OCI-LY7 (cell line): ENCODE results near the gene CCT8. TPM values are rescaled to one million over a fixed set of nuclear protein-coding genes. Genes with fewer than 3 reads are reported as not detected.

Source experiments
- BruUV-seq: library from RNA; stranded (reverse); fragments of 400-500 nt; replicated peaks from 2 replicates; lab custom pipeline; 2021; lab: Mats Ljungman, UMichigan
- CTCF ChIA-PET: fragments of 300-600 bp; sonication (Branson Sonifier 250); formaldehyde crosslinking; loops from one replicate; lab custom pipeline; 2022; ENCODE audit warnings: antibody characterized with exemption; ENCODE audit not compliant: unreplicated experiment; lab: Charles Lee
- POLR2A ChIA-PET: fragments of 300-600 bp; sonication (Branson Sonifier 250); formaldehyde crosslinking; loops from one replicate; lab custom pipeline; 2022; ENCODE audit warnings: antibody characterized with exemption; lab: Charles Lee
- DNase-seq: peaks from one replicate; pipeline ENCODE4 v3.0.0-alpha.2; 2015; ENCODE audit warnings: low spot score
- H2AFZ ChIP-seq: fragments of 200-600 bp; sonication (generic), shearing (Covaris generic); 2 replicates; pipeline ENCODE4 v1.6.1; 2014; ENCODE audit warnings: mild to moderate bottlenecking, antibody characterized with exemption, low read length, moderate library complexity
- H3K27ac ChIP-seq: fragments of 200-600 bp; sonication (generic); 2 replicates; pipeline ENCODE4 v1.5.1; 2014; ENCODE audit warnings: mixed run types, low read depth, mild to moderate bottlenecking, moderate library complexity, low read length, inconsistent platforms; ENCODE audit not compliant: poor library complexity, severe bottlenecking
- H3K36me3 ChIP-seq: fragments of 200-600 bp; sonication (generic); 2 replicates; pipeline ENCODE4 v1.6.1; 2014; ENCODE audit warnings: mild to moderate bottlenecking, antibody characterized with exemption, low read length, moderate library complexity, mixed read lengths; ENCODE audit not compliant: insufficient read depth
- H3K4me1 ChIP-seq: fragments of 200-600 bp; sonication (generic); 2 replicates; pipeline ENCODE4 v1.5.1; 2014; ENCODE audit warnings: mild to moderate bottlenecking, low read length; ENCODE audit not compliant: insufficient read depth, poor library complexity, severe bottlenecking
- H3K4me2 ChIP-seq: fragments of 200-600 bp; sonication (generic); 2 replicates; pipeline ENCODE4 v1.6.1; 2014; ENCODE audit warnings: mild to moderate bottlenecking, low read length
- H3K4me3 ChIP-seq: fragments of 200-600 bp; sonication (generic); 2 replicates; pipeline ENCODE4 v1.5.1; 2014; ENCODE audit warnings: mild to moderate bottlenecking, low read depth, low read length; ENCODE audit not compliant: poor library complexity, severe bottlenecking
- H3K79me2 ChIP-seq: fragments of 200-600 bp; sonication (generic); 2 replicates; pipeline ENCODE4 v1.6.1; 2016; ENCODE audit warnings: low read depth, mild to moderate bottlenecking, low read length, moderate library complexity, mixed read lengths; ENCODE audit not compliant: insufficient read depth
- H3K9me2 ChIP-seq: fragments of 200-600 bp; sonication (generic); 2 replicates; pipeline ENCODE4 v1.6.1; 2016; ENCODE audit warnings: mild to moderate bottlenecking, low read length, mixed read lengths; ENCODE audit not compliant: insufficient read depth
- H3K9me3 ChIP-seq: fragments of 200-600 bp; sonication (generic); 2 replicates; pipeline ENCODE4 v1.6.1; 2014; ENCODE audit warnings: mild to moderate bottlenecking, mixed run types, low read length, mixed read lengths
- H4K20me1 ChIP-seq: fragments of 200-600 bp; sonication (generic); 2 replicates; pipeline ENCODE4 v1.6.1; 2014; ENCODE audit warnings: mild to moderate bottlenecking, antibody characterized with exemption, low read length, moderate library complexity, mixed read lengths; ENCODE audit not compliant: insufficient read depth
- EZH2phosphoT487 ChIP-seq: fragments of 200-600 bp; sonication (generic); IDR thresholded peaks from 2 replicates; pipeline ENCODE4 v1.6.1; 2018; ENCODE audit warnings: low read depth, borderline replicate concordance, mild to moderate bottlenecking, mixed run types, antibody characterized with exemption, low read length, moderate library complexity, mixed read lengths
- intact Hi-C: fragments of 100-400 bp; cut with micrococcal nuclease; formaldehyde crosslinking; loops from one replicate; pipeline ENCODE4 v1.10.0; 2022; ENCODE audit not compliant: unreplicated experiment
- total RNA-seq, 2 experiments: library from RNA; depleted of rRNA in 1 of 2; stranded (reverse); fragments of >200 nt in 1 of 2; shearing (Covaris generic) in 1 of 2; gene quantifications; 2 replicates each; pipeline ENCODE4 v1.2.3, GENCODE V29; 2014 to 2022
- TF ChIP-seq, protein P1 (sequence below): fragments of 200-600 bp; sonication (generic); conservative IDR thresholded peaks from 2 replicates; pipeline ENCODE4 v1.5.1; 2014; ENCODE audit warnings: mild to moderate bottlenecking, antibody characterized with exemption, low read length, moderate library complexity, mixed read lengths

Gene CCT8
- total RNA-seq, 2 experiments from 2014 or later = 229 to 375 TPM

- CTCF ChIA-PET = no interaction called here
- Histone ChIP-seq H4K20me1 (no peaks in the 10 kb centered on the region), H3K4me2 (no peak overlapping the region), H3K36me3 (peaks cover 96% of the 10 kb centered on the region), H3K9me2 (no peaks in the 10 kb centered on the region), H3K9me3 (no peaks in the 10 kb centered on the region), H3K27ac (no peak overlapping the region), H2AFZ (no peak overlapping the region), H3K4me3 (no peak overlapping the region), H3K4me1 (no peaks in the 10 kb centered on the region), H3K79me2 (0 out of 2 replicates have a peak, but pooled peaks cover 3% of the 10 kb centered on the region)
- POLR2A ChIA-PET = interaction anchor here (0.7 kb wide), 1 partner anchor 13 kb away, joined by 3 read pairs; no protein-coding TSS in a partner anchor
- intact Hi-C loops = no loop called here
- no peak for DNase-seq
- TF ChIP-seq, protein P1, sequence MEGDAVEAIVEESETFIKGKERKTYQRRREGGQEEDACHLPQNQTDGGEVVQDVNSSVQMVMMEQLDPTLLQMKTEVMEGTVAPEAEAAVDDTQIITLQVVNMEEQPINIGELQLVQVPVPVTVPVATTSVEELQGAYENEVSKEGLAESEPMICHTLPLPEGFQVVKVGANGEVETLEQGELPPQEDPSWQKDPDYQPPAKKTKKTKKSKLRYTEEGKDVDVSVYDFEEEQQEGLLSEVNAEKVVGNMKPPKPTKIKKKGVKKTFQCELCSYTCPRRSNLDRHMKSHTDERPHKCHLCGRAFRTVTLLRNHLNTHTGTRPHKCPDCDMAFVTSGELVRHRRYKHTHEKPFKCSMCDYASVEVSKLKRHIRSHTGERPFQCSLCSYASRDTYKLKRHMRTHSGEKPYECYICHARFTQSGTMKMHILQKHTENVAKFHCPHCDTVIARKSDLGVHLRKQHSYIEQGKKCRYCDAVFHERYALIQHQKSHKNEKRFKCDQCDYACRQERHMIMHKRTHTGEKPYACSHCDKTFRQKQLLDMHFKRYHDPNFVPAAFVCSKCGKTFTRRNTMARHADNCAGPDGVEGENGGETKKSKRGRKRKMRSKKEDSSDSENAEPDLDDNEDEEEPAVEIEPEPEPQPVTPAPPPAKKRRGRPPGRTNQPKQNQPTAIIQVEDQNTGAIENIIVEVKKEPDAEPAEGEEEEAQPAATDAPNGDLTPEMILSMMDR = no peak
- TF ChIP-seq EZH2phosphoT487 = no peak
- BruUV-seq = no TSS peak
These were observed 38.8 kb downstream of the CCT8 start for GRCh38 chr21:29034678-29035077.

DNA sequence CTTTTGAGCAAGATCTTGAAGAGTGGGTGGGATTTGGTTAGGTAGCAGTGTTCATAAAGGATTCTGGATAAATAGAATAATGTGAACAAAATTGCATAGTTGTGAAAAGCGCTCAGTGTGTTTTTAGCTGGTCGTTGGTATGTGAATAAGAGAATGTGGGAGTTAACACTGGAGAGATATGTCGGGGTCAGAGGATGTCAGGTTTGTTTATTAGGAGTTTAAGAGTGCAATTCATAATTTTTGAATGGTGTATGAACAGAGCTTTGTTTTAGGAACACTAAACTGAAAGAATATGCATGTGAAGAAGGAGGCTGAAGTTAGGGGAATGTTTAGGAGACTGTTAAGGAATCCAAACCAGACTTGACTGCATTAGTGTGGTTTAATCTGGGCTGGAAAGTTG is 39.6 kb downstream of the CCT8 start:
- BruUV-seq = no TSS peak
- ChIA-PET POLR2A (interaction anchor here (0.9 kb wide), 1 partner anchor 15 kb away, joined by 3 read pairs; the partner anchor contains the start of gene RWDD2B), CTCF (no interaction called here)
- H4K20me1 ChIP-seq = no peaks in the 10 kb centered on the region
- H3K27ac ChIP-seq = no peak overlapping the region
- 0 out of 2 replicates have a peak, but pooled peaks cover 3% of the 10 kb centered on the region for H3K79me2 ChIP-seq
- H3K36me3 ChIP-seq = peaks cover 97% of the 10 kb centered on the region
- intact Hi-C loops = no loop called here
- no peak overlapping the region for H3K4me3 ChIP-seq
- H3K4me2 ChIP-seq = no peak overlapping the region
- H3K9me3 ChIP-seq = no peaks in the 10 kb centered on the region
- no peak overlapping the region for H2AFZ ChIP-seq
- no peak for DNase-seq
- no peak for TF ChIP-seq EZH2phosphoT487
- TF ChIP-seq, protein P1 = no peak
- no peaks in the 10 kb centered on the region for H3K4me1 ChIP-seq
- H3K9me2 ChIP-seq = no peaks in the 10 kb centered on the region

GRCh38 chr21:29033301-29033700 is 40.1 kb downstream of the CCT8 start:
- H3K9me3 ChIP-seq = no peaks in the 10 kb centered on the region
- no TSS peak for BruUV-seq
- H3K27ac ChIP-seq = no peak overlapping the region
- no peaks in the 10 kb centered on the region for H3K9me2 ChIP-seq
- peaks cover 97% of the 10 kb centered on the region for H3K36me3 ChIP-seq
- ChIA-PET CTCF (no interaction called here), POLR2A (interaction anchor here (0.9 kb wide), 1 partner anchor 14 kb away, joined by 3 read pairs; the partner anchor contains the start of gene RWDD2B)
- intact Hi-C loops = no loop called here
- no peak overlapping the region for H2AFZ ChIP-seq
- TF ChIP-seq, protein P1 = no peak
- TF ChIP-seq EZH2phosphoT487 = no peak
- H3K4me3 ChIP-seq = no peak overlapping the region
- no peak for DNase-seq
- no peaks in the 10 kb centered on the region for H4K20me1 ChIP-seq
- H3K4me1 ChIP-seq = no peaks in the 10 kb centered on the region
- H3K79me2 ChIP-seq = peaks cover 8% of the 10 kb centered on the region; the same call in 1 of the 2 replicates
- H3K4me2 ChIP-seq = no peak overlapping the region
